CD14-positive monocyte (primary cell): ENCODE data around the gene AHCY. TPM values are rescaled to one million over a fixed set of nuclear protein-coding genes. Genes with fewer than 3 reads are reported as not detected.

Source experiments
- DNase-seq, 3 donors: peaks; one replicate each; pipeline ENCODE4 v3.0.0-alpha.2; 2011 to 2022
- H2AFZ ChIP-seq: 2 replicates; pipeline ENCODE4 v1.6.0; 2012; ENCODE audit warnings: mild to moderate bottlenecking, low read depth, low read length, inconsistent platforms; ENCODE audit not compliant: insufficient read depth, poor library complexity, severe bottlenecking
- H3K27ac ChIP-seq, 2 donors: 1 replicate in 1 of 2; 2 replicates in 1 of 2; pipeline ENCODE4 v1.5.1; 2012 to 2013; ENCODE audit warnings: low read length in 2 of 2, control low read depth in 1 of 2, inconsistent platforms in 1 of 2, low read depth in 1 of 2, mild to moderate bottlenecking in 1 of 2
- H3K27me3 ChIP-seq, 2 donors: one replicate each; pipeline versions ENCODE4 v1.6.0 to v1.6.1; 2011 to 2013; ENCODE audit warnings: low read length in 2 of 2; ENCODE audit not compliant: control insufficient read depth in 2 of 2, insufficient read depth in 2 of 2
- H3K36me3 ChIP-seq, 2 donors: replicated peaks in 1 of 2; 1 replicate in 1 of 2; 2 replicates in 1 of 2; pipeline versions ENCODE4 v1.5.1 to v1.6.1; 2012 to 2013; ENCODE audit warnings: low read length in 2 of 2, control low read depth in 1 of 2, inconsistent platforms in 1 of 2, mild to moderate bottlenecking in 1 of 2; ENCODE audit not compliant: insufficient read depth in 2 of 2, control insufficient read depth in 1 of 2
- H3K4me1 ChIP-seq, 2 donors: 1 replicate in 1 of 2; 2 replicates in 1 of 2; pipeline versions ENCODE4 v1.5.1 to v1.6.1; 2012 to 2013; ENCODE audit warnings: low read length in 2 of 2, control low read depth in 1 of 2, inconsistent platforms in 1 of 2, mild to moderate bottlenecking in 1 of 2, moderate library complexity in 1 of 2; ENCODE audit not compliant: insufficient read depth in 2 of 2, control insufficient read depth in 1 of 2
- H3K4me2 ChIP-seq: replicated peaks from 2 replicates; pipeline ENCODE3; 2012; ENCODE audit warnings: low read length, moderate library complexity, mild to moderate bottlenecking; ENCODE audit not compliant: poor library complexity, severe bottlenecking; ENCODE audit errors: extremely low read depth
- H3K4me3 ChIP-seq, 3 experiments: fragments of 200-600 bp in 1 of 3; sonication (generic) in 1 of 3; replicated peaks in 1 of 3; 1 replicate in 2 of 3; 2 replicates in 1 of 3; pipeline ENCODE4 v1.5.1; 2011 to 2013; ENCODE audit warnings: low read length in 3 of 3, mild to moderate bottlenecking in 3 of 3, control low read depth in 2 of 3, low read depth in 2 of 3, inconsistent platforms in 1 of 3, moderate library complexity in 1 of 3
- H3K79me2 ChIP-seq: 2 replicates; pipeline ENCODE4 v1.6.0; 2012; ENCODE audit warnings: mild to moderate bottlenecking, control low read depth, inconsistent platforms, low read length, moderate library complexity; ENCODE audit not compliant: insufficient read depth
- H3K9ac ChIP-seq: 2 replicates; pipeline ENCODE4 v1.6.0; 2017; ENCODE audit warnings: low read length, mild to moderate bottlenecking; ENCODE audit not compliant: insufficient read depth, poor library complexity, severe bottlenecking
- H3K9me3 ChIP-seq, 2 donors: replicated peaks in 1 of 2; 1 replicate in 1 of 2; 2 replicates in 1 of 2; pipeline versions ENCODE4 v1.5.1 to v1.6.1; 2012 to 2013; ENCODE audit warnings: low read length in 2 of 2, control low read depth in 1 of 2; ENCODE audit not compliant: control insufficient read depth in 1 of 2, insufficient read depth in 1 of 2
- H4K20me1 ChIP-seq: 2 replicates; pipeline ENCODE4 v1.6.0; 2012; ENCODE audit warnings: mild to moderate bottlenecking, low read length, control low read depth, moderate library complexity; ENCODE audit not compliant: insufficient read depth
- H3K27ac Mint-ChIP-seq, 7 donors: one replicate each; pipeline ENCODE4 v1.8.0; 2020; ENCODE audit warnings: mild to moderate bottlenecking in 7 of 7, mixed read lengths in 7 of 7, moderate library complexity in 6 of 7, inconsistent platforms in 2 of 7
- H3K27me3 Mint-ChIP-seq, 3 donors: one replicate each; pipeline ENCODE4 v1.8.0; 2021 to 2022; ENCODE audit warnings: low read depth in 3 of 3, mild to moderate bottlenecking in 3 of 3, mixed read lengths in 3 of 3, moderate library complexity in 3 of 3, inconsistent platforms in 1 of 3
- H3K36me3 Mint-ChIP-seq, 2 donors: one replicate each; pipeline ENCODE4 v1.8.0; 2020; ENCODE audit warnings: mixed read lengths in 2 of 2, inconsistent platforms in 1 of 2, mild to moderate bottlenecking in 1 of 2
- H3K4me1 Mint-ChIP-seq: one replicate; pipeline ENCODE4 v1.8.0; 2020; ENCODE audit warnings: mild to moderate bottlenecking, mixed read lengths
- H3K4me3 Mint-ChIP-seq, 2 donors: one replicate each; pipeline ENCODE4 v1.8.0; 2020; ENCODE audit warnings: mild to moderate bottlenecking in 2 of 2, mixed read lengths in 2 of 2, moderate library complexity in 1 of 2
- H3K9me3 Mint-ChIP-seq, 7 donors: one replicate each; pipeline ENCODE4 v1.8.0; 2020 to 2022; ENCODE audit warnings: mixed read lengths in 7 of 7, mild to moderate bottlenecking in 6 of 7, moderate library complexity in 6 of 7, inconsistent platforms in 2 of 7
- CTCF ChIP-seq: fragments of 200-600 bp; IDR thresholded peaks from one replicate; pipeline ENCODE4 v1.8.0; 2022; ENCODE audit warnings: antibody characterized with exemption, mild to moderate bottlenecking
- WGBS: methylation state at CpG from one replicate; pipeline ENCODE4 v1.1.5; 2013; ENCODE audit warnings: missing lambda C conversion rate; ENCODE audit not compliant: insufficient coverage; 5-methylcytosine and 5-hydroxymethylcytosine counted together
- intact Hi-C, 2 donors: fragments of 100-400 bp; cut with micrococcal nuclease; formaldehyde crosslinking; loops; one replicate each; pipeline versions ENCODE4 v1.15.0 to v1.15.1; 2023
- polyA plus RNA-seq, 3 donors: library from polyadenylated mRNA; depleted of rRNA in 1 of 3; unstranded in 2 of 3; stranded (reverse) in 1 of 3; fragments of 300-500 nt in 2 of 3; fragments of >200 nt in 1 of 3; fragmentation: Illumina TruSeq in 2 of 3; gene quantifications; 1 replicate in 2 of 3; 2 replicates in 1 of 3; pipeline ENCODE4 v1.2.3, GENCODE V29; 2012 to 2021

AHCY gene
- polyA plus RNA-seq, 3 donors, result 35.7 to 42.7 (median 41.1) TPM

DNA sequence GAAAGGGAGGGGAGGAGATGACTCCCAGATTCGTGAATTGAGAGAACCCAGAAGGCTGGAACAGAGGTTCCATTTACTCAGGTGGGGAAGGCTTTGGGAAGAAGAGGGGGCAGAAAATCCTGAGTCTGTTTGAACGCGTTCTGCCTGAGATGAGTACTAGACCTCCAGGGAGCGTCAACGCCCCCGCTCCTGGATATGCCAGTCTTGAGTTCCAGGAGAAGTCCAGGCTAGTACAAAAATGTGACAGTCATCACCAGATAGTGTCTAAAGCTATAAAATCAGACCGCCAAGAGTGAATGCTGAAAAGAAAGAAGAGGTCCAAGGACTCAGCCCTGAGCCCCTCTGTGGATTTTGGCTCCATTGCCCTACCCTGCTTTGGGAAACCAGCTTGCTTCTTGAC, 8.6 kb downstream of the AHCY start:
- Mint-ChIP-seq H3K4me1 (peaks cover 11% of the 10 kb centered on the region), H3K9me3 (peaks cover 0 to 4% (median 0%) of the 10 kb centered on the region in 7 donors), H3K27me3 (peaks cover 0 to 7% (median 0%) of the 10 kb centered on the region in 3 donors), H3K27ac (peak overlapping the region in 1 of 7 donors; percentile 58), H3K36me3 (peaks cover 37 to 54% of the 10 kb centered on the region in 2 donors), H3K4me3 (no peak overlapping the region)
- peaks cover 30% of the 10 kb centered on the region for H3K79me2 ChIP-seq
- H3K4me3 ChIP-seq, result no peak overlapping the region
- H3K36me3 ChIP-seq, result peaks cover 26 to 48% of the 10 kb centered on the region in 2 donors
- H3K4me1 ChIP-seq, result peaks cover 14 to 17% of the 10 kb centered on the region in 2 donors
- H3K9me3 ChIP-seq, result no peaks in the 10 kb centered on the region
- H3K27me3 ChIP-seq, result no peaks in the 10 kb centered on the region
- H3K9ac ChIP-seq, result no peak overlapping the region
- peaks cover 2% of the 10 kb centered on the region for H4K20me1 ChIP-seq
- H2AFZ ChIP-seq, result no peak overlapping the region
- no peak overlapping the region for H3K4me2 ChIP-seq
- no peak for DNase-seq
- 97% methylated on average over 7 of the region's 7 CpGs for WGBS
- no peak overlapping the region for H3K27ac ChIP-seq
- intact Hi-C loops, result no loop called here
- TF ChIP-seq CTCF, result no peak

- Mint-ChIP-seq H3K4me3 (peak overlapping the region in 1 of 2 donors; percentile 64), H3K36me3 (peaks cover 44 to 57% of the 10 kb centered on the region in 2 donors), H3K27me3 (peaks cover 0 to 7% (median 0%) of the 10 kb centered on the region in 3 donors), H3K9me3 (peaks cover 0 to 4% (median 0%) of the 10 kb centered on the region in 7 donors), H3K4me1 (peaks cover 11% of the 10 kb centered on the region), H3K27ac (peak overlapping the region in 5 of 7 donors; percentile 0 to 63 (median 19))
- peaks cover 22% of the 10 kb centered on the region for H3K79me2 ChIP-seq
- H2AFZ ChIP-seq, result no peak overlapping the region
- no peak for DNase-seq
- intact Hi-C loops, result no loop called here
- H4K20me1 ChIP-seq, result no peaks in the 10 kb centered on the region
- 26% methylated on average over 4 of the region's 7 CpGs for WGBS
- H3K4me1 ChIP-seq, result peaks cover 9 to 12% of the 10 kb centered on the region in 2 donors
- no peak for TF ChIP-seq CTCF
- no peak overlapping the region for H3K4me3 ChIP-seq
- no peak overlapping the region for H3K9ac ChIP-seq
- H3K4me2 ChIP-seq, result no peak overlapping the region
- peaks cover 26 to 54% of the 10 kb centered on the region in 2 donors for H3K36me3 ChIP-seq
- H3K9me3 ChIP-seq, result no peaks in the 10 kb centered on the region
- H3K27me3 ChIP-seq, result no peaks in the 10 kb centered on the region
- peak overlapping the region in 1 of 2 donors; percentile 34 for H3K27ac ChIP-seq
Observed at GRCh38 chr20:34293589-34293988, 9.6 kb downstream of the AHCY start.
